Medulla oblongata (tissue), 1 donor: ENCODE data around the gene STMN1.
A peak's percentile ranks its signal among the peaks of the same experiment; 100 is the strongest.
"Not testable (repeated sequence)": the region's sequence is repeated elsewhere in the genome, so short reads cannot be mapped to it uniquely, and the experiment has no call there.

Experiments
- DNase-seq: peaks from one replicate; pipeline ENCODE4 v3.0.0-alpha.2; 2015; ENCODE audit errors: extremely low spot score

Gene STMN1

GRCh38 chr1:25905680-25906643 is at the start of gene STMN1:
STMN1 (minus strand) TSS chr1:25906419; CDS start chr1:25904676, 1,743 bp downstream.
- peak; percentile 95 for DNase-seq

- DNase-seq: no peak
These were observed 49.3 kb upstream of the STMN1 start for GRCh38 chr1:25955553-25955952.

DNA sequence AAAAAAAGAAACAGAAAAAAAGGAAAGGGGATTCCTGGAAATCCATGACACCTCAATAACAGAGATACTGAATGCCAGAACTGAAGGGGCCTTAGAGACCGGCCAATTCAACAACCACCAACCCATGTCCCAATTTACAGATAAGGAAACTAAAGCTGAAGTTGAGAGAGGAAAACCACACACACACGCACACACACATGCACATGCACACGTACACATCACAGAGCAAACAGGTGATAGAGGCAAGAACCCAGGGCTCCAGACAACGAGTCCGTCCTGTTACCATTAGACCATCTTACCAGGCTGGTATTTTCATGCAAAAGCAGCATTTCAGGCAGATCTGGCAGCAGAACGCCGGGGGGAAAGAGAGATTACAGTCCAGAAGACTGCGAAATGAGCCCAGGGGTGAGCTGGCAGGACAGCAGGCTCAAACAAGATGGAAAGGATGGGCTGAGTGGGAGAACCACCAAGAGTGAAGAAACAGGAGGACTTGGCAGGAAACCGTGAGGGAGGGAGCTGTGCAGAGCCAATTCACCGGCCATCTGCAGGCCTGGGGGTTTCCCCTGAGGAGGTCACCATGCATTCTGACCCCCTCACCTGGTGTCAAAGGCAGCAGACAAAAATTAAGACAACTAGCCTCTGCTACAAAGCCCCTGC is 48.2 kb upstream of the STMN1 start:
- DNase-seq: no peak

DNA sequence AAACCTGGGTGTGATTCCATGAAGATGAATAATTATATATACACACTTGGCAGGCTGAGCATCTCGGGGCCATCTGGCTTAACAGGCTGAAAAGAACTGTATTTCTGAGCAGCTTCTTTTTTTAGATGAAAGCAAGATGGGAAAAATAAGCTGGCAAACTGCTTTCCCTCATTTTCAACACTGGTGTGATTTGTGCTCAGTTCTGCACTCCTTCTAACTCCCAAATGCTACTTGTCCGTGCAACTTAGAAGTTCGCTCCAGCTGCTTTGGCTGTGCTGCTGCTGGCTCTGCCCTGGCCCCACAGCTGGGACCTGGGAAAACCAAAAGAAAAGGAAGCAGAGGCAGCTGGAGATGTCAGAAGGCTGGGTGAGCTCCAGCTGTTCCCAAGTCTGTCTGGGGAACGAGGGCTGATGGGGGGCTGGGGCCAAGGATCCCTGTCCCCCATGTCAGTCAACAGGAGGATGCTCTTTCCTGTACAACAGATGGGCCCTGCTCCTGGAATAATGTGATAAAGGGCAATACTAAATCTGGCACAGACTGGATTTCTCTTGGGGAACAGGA is 46.7 kb upstream of the STMN1 start:
- DNase-seq: no peak

- DNase-seq: no peak
These were observed 42.4 kb upstream of the STMN1 start for GRCh38 chr1:25948641-25949040.

- DNase-seq: no peak
These were observed 40.8 kb upstream of the STMN1 start for GRCh38 chr1:25947027-25947426.

GRCh38 chr1:25945761-25946160 is 39.5 kb upstream of the STMN1 start:
- DNase-seq: no peak

GRCh38 chr1:25944986-25945385 is 38.8 kb upstream of the STMN1 start:
- no peak for DNase-seq

GRCh38 chr1:25943511-25943910 is 37.3 kb upstream of the STMN1 start:
- not testable (repeated sequence) for DNase-seq

GRCh38 chr1:25936947-25937346 is 30.7 kb upstream of the STMN1 start:
- no peak for DNase-seq

DNA sequence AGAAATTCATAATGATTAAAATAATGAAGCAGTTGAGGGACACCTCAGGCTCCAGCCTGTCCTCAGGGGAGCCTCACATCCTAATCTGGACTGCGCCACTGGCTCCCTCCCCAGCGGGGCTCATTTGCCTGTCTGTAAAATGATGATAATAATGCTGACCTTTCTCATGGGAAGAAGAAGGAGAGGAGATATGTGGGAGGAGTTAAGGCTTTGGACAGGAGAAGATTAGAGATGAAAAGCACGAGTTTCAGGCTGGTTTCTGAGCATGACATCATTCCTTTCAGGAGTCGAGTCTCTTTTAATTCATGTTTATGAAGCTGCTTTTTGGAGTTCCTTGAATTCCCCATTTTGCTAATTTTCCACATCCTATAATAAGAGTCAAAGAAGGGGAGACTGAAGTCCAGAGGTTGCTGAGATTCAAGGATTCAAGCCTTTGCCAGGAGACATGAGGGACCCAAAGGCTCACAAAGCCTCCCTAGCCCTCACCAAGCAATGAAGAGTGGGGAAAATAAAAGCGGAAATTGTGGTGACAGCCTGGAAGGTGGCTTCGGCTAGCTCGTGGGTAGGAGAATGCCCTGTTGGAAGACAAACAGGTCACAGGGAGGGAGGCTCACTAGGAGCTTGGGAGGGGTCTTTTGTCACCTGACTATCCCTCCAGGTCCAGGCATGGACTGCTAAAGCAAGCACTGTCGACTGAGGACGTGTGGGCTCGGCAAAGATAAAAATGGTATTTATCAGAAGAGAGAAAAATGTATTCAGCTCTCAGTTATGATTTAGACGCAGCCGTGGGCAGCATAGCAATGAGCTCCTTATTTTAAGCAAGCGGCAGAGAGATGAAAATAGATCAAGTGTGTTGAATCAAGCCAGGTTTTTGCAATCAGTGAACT is 27.5 kb upstream of the STMN1 start:
- no peak for DNase-seq

DNA sequence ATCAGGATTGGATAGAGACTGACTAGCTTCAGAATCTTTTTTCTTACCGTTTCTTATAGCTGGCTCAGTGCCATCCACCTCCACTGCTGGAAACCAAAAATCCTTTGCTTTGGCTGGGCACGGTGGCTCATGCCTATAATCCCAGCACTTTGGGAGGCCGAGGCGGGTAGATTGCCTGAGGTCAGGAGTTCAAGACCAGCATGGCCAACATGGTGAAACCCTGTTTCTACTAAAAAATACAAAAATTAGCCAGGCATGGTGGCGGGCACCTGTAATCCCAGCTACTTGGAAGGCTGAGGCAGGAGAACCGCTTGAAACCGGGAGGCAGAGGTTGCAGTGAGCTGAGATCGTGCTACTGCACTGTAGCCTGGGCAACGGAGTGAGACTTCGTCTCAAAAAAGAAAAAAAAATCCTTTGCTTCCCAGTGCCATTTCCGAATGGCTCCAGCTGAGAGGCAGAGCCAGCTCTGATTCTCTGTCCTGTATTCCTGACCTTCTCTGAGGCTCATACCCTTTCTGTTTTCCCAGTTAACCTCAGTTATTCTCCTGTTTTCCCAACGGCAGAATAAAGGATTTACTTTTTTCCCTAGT is 26.7 kb upstream of the STMN1 start:
- DNase-seq: not testable (repeated sequence)

- DNase-seq: no peak
These were observed 26.1 kb upstream of the STMN1 start for GRCh38 chr1:25932321-25932720.

- no peak for DNase-seq
These were observed 22.8 kb upstream of the STMN1 start for GRCh38 chr1:25929016-25929415.

DNA sequence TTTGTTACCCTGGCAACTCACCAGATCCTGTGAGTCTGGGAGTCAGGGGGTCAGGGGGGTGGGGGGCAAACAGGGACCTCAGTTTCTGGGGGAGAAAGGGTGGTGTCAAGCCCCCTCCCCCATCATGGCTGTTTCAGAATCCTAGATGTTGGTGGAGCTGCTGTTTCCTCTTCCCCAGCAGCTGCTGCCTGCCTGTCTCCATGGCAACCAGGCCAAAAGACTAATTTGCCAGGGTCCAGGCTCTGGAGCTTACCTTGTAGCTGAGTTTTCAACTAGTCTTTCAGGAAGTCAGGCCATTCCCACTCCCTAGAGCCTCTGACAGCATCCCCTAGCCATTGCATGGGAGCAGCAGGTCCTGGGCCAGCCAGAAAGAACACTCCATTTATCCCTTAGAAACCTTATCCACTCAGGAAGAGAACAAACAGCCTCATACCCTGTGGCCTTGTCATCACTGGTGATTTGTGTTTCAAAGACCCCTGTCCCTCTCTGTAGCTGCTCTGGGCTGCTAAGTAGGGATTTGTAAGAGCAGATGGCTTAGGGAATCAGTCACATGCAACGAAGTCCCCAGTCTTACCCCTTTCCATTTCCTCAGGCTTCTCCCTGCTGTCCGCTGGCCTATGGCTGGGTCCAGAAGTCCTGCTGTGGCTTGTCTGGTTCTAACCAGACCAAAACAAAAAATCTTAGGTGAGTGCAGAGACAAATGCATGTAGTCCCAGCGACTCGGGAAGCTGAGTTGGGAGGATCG is 21.5 kb upstream of the STMN1 start:
- peak; percentile 27 for DNase-seq

DNA sequence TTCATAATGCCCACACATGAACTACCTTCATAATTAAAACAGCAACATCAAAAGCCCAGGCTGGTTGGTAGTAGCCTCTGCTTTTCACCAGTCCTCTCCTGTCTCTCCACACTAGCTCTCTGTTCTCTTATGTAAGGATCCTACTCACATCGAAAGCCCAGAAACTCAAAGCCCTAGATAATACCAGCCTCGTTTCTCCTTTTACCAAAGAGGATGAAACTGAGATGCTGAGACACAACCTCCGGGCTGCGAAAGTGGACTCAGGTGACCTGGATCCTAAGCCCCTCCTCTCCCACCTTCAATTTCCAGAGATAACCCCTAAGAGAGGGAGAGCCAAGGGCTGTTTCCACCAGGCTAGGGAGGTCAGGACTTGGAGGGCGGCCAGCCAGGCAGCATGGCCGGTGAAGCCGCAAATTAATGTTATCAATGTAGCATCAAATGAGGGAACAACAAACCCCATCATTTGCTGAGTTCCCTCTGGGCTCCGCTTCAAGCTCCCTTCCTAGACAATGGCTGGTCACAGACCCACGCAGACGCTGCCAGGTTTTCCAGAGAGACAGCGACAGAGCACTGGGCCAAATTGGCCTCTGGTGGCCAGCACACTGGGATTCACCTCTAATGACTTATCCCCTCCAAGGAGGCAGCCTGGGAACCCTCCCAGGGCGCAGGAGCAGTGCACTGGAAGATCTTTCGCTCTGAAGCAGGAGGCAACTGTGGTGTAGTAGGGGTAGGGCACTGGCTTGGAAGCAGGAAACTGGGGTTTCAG is 20.7 kb upstream of the STMN1 start:
- DNase-seq: peak; percentile 87

DNA sequence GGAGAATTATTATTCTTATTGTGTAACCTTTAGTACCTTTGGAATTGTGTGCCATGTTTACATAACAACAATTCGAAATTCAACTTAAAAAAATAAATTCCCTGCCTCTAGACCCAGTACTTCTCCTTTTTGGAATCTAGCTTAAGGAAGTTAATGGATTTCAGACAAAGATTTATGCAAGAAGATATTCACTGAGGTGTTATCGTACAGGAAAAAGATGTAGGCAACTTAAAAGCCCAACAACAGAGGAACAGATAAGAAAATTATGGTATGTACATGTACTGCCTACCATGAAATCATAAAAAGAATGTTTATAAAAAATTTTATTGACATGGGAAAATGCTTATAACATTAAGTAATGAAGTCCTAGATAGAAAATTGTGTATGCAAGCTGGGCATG is 18.2 kb upstream of the STMN1 start:
- DNase-seq: no peak

GRCh38 chr1:25922971-25923552 is 16.8 kb upstream of the STMN1 start:
- DNase-seq: peak; percentile 52
